DMS53 (cell line): ENCODE data around the gene PLEKHA4.
"Not testable (repeated sequence)": the region's sequence is repeated elsewhere in the genome, so short reads cannot be mapped to it uniquely, and the experiment has no call there.

Source experiments
- DNase-seq: peaks from one replicate; lab custom pipeline; 2025; lab: John Stamatoyannopoulos, UW

PLEKHA4 gene

DNA sequence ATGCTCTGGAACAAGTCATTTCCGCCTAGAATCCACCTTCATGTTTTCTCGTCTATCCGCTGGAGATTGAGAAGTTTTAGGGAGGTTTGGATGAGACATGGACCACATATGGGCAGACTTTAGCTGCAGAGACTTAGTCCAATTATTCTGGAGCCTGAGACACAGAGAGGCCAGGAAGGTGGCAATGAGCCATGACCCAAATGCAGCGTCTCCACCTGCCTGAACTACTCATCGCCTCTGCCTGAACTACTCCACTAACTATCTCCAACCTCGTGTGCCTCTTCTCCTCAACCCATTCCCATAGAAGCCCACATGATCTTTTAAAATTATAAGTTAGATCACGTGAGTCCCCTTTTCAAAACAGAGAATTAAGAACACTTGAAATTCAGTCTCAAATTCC is 5.6 kb downstream of the PLEKHA4 start:
- peak; percentile 36 for DNase-seq

DNA sequence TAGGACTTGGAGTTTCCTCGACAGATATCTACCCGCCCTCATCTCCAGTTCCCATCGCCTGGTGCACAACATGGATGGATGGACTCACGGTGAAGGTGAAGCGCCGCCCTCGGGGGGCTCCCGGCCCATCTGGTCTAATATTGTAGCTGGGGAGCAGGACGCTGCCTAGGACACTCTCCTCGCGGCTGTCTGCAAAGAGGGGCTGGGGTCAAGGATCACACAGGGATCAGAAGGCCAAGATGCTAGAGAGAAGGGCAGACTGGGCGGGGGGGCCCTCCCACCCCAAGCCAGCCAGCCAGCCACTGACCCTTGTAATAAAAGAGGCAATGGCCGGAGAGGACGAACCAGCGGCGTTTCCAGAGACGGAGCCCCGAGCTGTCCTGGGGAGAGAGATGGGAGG is 7.1 kb downstream of the PLEKHA4 start:
- no peak for DNase-seq

DNA sequence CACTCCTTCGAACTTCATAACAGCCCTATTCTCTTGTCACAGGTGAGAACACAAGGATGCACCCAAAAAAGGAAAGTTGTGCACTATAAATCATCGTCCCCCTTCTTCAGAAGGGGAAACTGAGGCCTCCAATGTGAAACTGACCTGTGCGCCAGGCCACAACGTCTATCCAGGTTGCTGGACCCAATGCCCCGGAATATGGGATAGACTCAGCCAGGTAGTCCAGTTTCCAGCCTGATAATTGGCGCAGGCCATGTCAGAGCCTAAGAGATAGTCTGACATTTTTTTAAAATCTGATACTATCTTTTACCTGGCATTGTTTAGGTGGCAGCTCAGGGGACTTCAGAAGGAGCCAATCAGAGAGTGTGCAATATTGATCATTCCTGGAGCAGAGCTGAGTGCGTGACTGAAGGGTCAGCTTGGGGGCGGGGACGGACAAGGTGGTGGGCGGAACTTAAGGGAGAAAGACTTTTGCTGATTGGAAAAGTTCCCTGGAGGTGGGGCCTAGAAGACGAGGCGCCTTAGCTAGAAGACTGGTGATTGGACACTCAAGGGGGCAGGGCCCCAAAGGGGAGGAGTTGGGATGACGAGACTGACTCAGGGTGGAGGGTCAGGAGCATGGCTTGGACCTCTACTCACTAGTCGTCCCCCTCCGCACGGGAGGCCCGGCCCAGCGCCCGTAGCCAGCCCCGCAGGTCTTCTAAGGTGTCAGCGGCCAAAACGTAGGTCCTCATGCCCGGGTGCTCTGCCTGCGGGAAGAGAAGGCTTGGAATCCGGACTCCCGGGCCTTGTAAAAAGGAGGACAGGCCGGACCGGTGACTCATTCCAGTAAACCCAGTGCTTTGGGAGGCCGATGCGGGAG is 8.5 kb downstream of the PLEKHA4 start:
- DNase-seq = no peak

DNA sequence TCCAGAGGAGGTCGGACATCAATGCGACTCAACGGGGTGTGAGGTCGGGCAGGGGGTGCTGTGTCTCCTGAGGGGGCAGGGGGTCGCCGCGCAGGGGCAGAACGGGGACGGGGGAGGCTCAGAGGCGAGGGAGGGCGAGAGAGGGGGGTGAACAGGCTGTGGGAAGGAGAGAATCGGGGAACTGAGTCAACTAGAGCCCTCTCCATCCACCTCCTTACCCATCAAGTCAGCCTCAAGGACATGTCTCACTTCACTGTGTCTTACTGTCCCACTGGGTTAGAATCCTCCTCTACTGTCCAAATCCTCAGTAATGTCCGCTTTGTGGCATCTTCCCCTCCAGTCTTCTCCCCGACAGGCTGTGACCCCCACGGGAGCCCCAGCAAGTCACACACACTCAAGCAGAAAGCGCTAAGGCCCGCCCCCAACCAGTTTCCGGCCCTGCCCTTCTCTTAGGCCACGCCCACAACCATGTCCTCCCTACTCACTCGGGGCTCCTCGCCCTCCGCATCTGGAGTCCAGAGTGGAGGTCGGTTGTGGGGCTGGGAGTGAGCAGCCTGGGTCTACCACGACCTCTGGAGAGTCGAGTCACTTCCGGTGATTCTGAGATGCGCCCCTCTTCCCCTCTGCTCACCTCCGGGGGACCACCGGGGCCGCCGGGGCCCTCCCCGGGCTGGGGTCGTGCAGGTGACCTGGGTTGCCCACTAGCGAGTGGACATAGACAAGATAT is 9.3 kb downstream of the PLEKHA4 start:
- peak; percentile 21 for DNase-seq

DNA sequence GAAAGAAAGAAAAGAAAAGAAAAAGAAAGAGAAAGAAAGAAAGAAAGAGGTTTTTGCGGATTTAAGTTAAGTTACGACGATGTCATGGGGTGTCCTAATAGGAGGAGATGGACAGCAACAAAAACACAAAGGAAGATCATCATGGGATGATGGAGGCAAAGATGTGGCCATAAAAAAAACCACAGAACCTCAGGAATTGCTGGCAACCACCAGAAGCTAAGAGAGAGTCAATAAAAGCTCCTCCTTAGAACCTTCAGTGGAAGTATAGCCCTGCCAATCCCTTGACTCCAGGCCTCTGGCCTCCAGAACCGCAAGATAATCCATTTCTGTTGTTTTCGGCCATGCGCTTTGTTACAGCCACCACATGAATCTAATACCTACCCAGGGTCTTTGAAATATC is 11.5 kb downstream of the PLEKHA4 start:
- no peak for DNase-seq

DNA sequence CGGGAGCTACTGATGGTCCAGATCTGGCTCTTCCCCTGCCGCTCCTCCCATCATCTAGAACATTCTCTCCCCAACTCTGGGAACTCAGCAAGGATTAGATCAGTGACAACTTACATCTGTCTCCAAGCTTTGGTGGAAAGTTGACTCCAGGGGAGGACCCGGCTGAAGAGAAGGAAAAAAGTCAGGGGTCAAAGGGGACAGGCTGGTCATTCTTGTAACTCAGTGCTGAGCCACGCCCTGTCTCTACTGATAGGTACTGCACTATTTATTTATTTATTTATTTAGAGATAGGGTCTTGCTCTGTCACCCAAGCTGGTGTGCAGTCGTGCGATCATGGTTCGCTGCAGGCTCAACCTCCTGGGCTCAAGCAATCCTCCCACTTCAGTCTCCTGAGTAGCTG is 14.3 kb downstream of the PLEKHA4 start:
- no peak for DNase-seq

DNA sequence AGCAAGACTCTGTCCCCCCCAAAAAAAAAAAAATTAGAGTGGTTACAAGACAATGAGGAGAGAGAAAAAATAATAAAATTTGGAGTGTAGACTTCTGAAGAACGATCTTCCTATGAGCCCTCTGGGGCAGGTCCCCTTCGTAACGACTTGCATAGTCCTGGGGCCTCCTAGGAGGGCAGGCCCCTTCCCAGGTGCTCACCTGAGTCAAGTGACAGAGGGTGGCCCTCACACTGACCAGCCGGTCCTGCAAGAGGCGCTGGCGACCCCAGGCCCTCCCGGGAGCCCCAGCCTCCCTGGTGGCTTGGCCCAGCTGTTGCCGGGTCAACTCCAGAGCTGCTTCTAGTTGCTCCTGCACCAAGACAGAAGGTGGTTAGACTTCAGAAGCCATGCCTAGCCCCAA is 14.9 kb downstream of the PLEKHA4 start:
- DNase-seq = no peak

DNA sequence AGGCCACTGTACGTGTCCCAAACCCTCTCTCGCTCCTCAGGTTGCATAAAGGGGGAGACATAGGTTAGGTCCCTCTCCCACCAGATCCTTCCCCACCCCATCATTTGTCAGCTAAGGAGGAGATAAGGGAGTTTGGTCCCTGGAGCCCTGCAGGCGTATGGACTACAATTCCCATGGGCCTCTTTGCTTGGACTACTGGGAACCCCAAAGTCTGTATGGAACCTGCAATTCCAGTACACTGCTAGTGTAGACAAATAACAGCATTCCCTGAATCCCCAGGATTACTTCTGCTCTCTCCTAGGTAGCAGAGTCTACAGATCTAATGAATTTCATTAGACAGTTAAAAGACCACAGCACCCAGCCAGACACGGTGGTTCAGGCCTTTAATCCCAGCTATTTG is 16.1 kb downstream of the PLEKHA4 start:
- DNase-seq = no peak

DNA sequence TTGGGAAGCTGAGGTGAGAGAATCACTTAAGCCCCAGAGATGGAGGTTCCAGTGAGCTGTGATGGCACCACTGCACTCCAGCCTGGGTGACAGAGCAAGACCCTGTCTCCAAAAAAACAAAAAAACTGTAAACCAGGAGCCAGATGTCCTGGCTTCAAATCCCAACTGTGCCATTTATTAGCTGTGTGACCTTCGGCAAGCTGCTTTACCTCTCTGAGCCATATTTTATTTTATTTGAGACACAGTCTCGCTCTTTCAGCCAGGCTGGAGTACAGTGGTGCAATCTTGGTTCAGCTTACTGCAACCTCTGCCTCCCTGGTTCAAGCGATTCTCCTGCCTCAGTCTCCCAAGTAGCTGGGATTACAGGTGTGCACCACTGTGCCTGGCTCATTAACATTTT is 21.8 kb downstream of the PLEKHA4 start:
- not testable (repeated sequence) for DNase-seq

DNA sequence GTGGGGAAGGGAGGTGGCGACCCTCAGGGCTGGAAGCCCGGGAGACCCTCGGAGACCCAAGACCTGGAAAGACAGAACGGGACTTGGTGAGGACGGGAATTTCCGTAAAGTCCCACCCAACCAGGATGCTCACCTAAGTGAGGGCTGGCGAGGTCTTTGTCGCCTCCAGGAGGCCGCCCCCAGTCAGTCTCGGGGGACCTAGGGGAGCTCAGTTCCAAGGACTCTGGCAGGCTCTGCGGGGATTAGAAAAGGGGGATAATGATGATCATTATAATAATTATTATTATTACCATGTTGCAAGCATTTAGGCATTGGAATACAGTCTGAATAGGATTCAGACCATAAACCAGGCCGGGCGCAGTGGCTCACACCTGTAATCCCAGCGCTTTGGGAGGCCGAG is 23.0 kb downstream of the PLEKHA4 start:
- DNase-seq = no peak

DNA sequence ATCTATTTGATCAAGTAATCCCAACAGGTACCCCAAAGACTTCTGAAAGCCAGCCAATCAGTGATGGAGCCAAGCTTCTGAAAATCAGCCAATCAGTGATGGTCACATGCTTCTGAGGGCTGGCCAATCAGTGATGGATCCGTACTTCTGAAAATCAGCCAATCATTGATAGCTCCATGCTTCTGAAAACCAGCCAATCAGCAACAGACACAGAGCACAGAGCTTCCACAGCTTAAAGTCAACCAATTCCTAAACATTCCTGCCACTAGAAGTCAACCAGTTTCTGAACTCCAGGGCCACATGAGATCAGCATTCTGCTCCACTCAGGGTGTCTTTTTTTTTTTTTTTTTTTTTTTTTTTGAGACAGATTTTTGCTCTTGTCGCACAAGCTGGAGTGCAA is 23.9 kb downstream of the PLEKHA4 start:
- peak; percentile 79 for DNase-seq

DNA sequence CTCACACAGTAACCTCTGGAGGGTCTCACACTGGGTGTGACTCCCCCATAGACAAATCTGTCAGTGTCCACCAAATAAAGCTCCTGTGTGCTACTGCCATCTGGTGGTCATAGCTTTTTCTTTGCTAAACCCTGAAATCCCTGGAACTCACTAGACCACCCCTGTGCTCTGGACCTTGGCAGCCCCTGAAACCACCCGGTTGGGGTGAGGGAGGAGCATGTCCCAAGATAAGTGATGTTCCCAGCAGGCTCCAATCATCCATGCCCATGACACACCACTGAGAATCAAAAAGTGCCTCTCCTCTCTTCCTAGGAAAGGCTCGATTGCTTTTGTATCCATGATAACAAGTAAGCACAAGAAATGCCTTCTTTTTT is 25.6 kb downstream of the PLEKHA4 start:
- DNase-seq = peak; percentile 74

DNA sequence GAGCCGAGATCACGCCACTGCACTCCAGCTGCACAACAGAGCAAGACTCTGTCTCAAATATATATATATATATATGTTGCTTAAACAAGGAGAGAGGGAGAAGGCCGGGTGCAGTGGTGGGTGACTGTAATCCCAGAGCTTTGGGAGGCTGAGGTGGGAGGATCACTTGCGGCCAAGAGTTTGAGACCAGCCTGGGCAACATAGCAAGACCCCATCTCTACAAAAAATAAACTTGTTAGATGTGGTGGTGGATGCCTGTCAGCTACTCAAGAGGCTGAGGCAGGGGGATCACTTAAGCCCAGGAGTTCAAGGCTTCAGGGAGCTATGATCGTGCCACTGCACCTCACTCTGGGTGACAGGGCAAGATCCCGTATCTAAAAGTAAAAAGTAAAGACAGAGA is 26.8 kb downstream of the PLEKHA4 start:
- no peak for DNase-seq

DNA sequence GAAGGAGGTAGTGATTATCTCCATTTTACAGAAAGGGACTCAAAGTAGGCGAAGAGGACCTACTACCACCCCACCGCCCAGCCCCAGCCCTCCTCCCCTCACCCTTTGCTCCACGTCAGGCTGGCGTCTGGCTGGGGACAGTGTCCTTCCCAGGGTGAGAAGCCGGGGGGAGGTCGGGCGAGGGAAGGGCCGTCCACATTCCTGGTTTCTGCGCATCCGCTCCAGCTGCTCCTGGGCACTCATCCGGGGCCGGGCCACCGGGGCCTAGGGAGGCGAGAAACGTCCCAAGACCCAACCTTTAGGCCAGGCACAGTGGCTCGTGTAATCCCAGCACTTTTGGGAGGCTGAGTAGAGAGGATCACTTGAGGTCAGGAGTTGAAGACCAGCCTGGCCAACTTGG is 27.4 kb downstream of the PLEKHA4 start:
- no peak for DNase-seq

DNA sequence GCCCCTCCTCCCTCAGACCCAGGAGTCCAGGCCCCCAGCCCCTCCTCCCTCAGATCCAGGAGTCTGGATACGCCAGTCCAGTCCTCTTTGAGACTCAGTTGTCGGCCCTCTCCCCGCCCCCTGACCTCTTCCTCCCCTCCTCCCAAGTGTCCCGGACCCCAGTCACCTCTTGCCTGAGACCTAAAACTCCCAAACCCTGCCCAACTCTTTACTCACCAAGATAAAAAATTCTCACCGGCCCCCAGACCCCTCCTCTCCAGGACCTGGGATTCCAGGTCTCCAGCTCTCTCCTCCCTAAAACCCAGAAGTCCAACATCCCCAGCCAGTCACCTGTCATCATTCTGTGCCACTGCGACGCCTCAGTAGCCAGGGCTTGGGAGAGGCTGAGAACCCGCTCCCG is 30.7 kb downstream of the PLEKHA4 start:
- DNase-seq = no peak

DNA sequence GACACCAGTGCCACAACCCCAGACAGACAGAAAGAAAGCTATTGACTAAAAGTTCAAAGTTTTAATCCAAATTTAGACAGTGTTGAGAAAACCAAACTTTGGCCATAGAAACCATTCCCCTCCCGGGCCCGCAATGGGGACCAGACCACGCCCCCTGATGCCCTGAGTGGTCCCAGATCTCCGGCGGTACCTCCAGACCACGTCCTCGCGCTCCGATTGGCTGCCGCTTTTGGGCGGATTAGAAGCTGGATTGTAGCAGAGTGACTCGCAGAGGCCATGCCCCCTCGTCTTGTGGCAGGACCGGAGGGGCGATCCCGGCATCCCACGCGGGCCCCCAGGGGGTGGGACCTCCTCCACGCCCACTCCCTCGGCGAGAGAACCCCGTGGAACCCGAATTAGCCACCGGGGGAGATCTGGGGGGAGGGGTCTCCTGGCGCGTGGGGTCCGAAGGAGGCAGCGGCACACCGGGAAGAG is 31.3 kb downstream of the PLEKHA4 start:
- DNase-seq = peak; percentile 89

DNA sequence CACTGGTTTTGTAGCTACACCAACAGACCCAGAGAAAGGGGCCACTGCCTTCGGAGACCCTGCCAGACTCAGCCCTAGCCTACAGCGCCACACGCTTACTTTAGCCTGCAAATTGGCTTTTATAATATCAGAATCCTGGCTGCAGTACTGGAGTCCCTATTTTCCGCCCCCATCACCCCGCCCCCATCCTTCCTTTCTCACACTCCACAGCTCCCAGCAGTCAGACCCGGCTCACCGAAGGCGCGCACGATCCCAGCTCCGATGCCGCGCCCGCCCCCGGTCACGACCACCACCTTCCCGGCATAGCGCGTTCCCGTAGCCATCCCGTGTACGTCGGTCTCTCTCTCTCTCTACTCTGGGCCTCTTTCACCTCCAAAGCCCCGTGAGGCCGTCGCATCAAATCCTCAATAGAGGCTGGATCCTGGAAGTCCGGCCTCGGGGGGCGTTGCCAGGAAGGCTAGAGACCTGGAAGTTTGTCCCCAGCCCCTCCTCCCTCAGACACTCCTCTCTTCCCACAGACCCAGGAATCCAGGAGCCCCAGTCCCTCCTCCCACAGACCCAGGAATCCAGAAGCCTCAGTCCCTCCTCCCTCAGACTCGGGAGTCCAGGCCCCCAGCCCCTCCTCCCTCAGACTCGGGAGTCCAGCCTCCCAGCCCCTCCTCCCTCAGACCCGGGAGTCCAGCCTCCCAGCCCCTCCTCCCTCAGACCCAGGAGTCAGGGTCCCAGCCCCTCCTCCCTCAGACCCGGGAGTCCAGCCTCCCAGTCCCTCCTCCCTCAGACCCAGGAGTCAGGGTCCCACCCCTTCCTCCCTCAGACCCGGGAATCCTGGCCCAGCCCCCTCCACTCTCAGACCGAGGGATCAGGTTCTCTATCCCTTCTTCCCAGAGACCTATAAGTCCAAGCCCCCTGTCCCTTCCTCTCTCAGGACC is 32.1 kb downstream of the PLEKHA4 start, which contains the start of gene HSD17B14:
Gene HSD17B14 (minus strand): TSS at position 403 of the 929 bp plus-strand sequence. CDS start 80 bp downstream, at position 323.
- DNase-seq = peak; percentile 79

DNA sequence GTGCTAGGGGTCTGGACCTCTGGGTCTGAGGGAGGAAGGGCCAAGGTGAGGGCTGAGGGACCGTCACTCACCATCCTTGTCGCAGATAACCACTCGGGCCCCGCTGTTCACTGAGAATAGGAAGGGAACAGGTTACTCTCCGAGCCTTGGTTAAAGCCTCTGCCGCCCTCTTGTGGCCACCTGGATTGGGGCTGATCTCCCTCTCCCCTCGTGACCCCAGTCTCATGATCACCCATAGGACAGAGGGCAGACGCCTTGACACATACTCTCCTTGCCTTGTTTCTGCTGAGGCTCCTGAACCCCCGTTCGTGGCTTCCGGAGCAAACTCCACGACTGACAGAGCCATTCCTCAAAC is 32.7 kb downstream of the PLEKHA4 start:
- peak; percentile 96 for DNase-seq

DNA sequence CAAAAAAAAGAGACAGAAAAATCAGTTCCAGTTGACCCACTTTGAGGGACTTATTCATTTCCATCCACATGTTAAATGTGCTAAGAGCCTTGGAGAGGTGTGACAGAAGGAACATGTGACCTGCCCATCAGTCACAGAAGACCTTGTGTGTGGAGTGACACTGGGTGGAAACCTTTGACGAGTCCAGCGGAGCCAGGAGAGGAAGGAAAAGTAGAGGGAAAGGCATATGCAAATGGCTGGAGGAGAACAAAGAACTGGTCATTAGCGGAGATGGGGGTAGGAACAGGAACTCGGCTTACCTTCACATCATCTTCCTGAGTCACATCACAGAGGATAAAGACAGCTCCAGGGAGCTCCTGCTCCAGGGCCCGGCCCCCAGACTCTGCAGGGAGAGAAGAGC is 34.4 kb downstream of the PLEKHA4 start:
- peak; percentile 33 for DNase-seq

DNA sequence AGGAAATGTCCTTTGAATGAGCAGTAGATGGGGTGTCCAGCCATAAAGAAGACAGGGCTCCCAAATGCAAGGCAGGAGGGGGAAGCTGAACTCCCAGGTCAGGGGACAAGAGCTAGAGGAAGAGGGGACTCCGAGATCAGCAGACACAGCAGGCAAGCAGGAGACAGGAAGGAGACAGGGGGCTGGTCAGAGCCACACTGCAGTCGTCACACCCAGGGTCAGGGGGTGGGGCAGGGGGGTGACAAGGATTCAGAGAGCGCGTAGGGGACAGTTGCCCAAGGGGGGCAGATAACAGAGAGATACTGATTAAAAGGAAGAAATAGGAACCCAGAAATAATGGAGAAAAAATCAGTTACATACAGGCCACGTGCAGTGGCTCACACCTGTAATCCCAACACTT is 35.4 kb downstream of the PLEKHA4 start:
- DNase-seq = no peak

DNA sequence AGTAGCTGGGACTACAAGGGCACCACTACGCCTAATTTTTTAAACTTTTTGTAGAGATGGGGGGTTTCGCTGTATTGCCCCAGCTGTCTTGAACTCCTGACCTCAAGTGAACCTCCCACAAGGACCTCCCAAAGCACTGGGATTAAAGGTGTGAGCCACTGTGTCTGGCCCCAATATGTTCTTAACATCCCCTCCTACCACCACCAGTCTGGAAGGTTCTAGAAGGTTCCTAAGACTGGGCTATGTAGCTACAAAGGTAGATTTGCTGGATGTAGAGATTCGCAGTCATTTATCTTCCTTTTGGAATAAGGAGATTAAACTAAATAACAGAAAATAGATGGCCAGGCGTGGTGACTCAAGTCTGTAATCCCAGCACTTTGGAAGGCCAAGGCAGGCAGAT is 37.5 kb downstream of the PLEKHA4 start:
- DNase-seq = no peak

DNA sequence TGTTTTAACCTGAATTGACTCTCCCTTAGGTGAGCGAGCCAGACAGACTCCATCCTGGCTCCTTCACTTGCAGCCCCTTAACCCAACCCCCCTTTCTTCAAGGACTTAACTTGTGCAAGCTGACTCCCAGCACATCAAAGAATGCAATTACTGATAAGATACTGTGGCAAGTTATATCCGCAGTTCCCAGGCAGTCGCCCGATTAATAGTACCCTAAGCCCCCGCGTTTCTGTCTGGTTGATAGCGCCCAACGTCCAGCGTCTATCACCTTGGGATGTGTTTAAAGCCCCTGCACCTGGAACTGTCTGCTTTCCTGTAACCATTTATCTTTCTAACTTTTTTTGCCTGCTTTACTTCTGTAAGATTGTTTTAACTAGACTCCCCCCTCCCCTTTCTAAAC is 38.3 kb downstream of the PLEKHA4 start:
- DNase-seq = no peak
